Liver (tissue), 9 donors: ENCODE data around the gene PNCK. TPM values are rescaled to one million over a fixed set of nuclear protein-coding genes. Genes with fewer than 3 reads are reported as not detected.
"Not testable (repeated sequence)": the region's sequence is repeated elsewhere in the genome, so short reads cannot be mapped to it uniquely, and the experiment has no call there.

ENCODE experiments used
- DNase-seq: peaks from one replicate; pipeline ENCODE4 v3.0.0-alpha.2; 2017; ENCODE audit warnings: low spot score
- H3K27ac ChIP-seq, 2 donors: one replicate each; pipeline ENCODE4 v1.7.0; 2013; ENCODE audit warnings: inconsistent platforms in 2 of 2, low read length in 2 of 2, control low read depth in 1 of 2, low read depth in 1 of 2, mild to moderate bottlenecking in 1 of 2
- H3K27me3 ChIP-seq, 4 donors: one replicate each; pipeline versions ENCODE4 v1.6.1 to v1.7.0; 2013; ENCODE audit warnings: low read length in 3 of 4, inconsistent platforms in 1 of 4, mild to moderate bottlenecking in 1 of 4, moderate library complexity in 1 of 4; ENCODE audit not compliant: control insufficient read depth in 4 of 4, insufficient read depth in 4 of 4
- H3K36me3 ChIP-seq, 4 donors: one replicate each; pipeline versions ENCODE4 v1.6.1 to v1.7.0; 2013; ENCODE audit warnings: low read length in 3 of 4, mild to moderate bottlenecking in 3 of 4, low read depth in 1 of 4, moderate library complexity in 1 of 4; ENCODE audit not compliant: control insufficient read depth in 4 of 4, insufficient read depth in 3 of 4
- H3K4me1 ChIP-seq, 4 donors: one replicate each; pipeline versions ENCODE4 v1.6.1 to v1.7.0; 2013; ENCODE audit warnings: low read length in 3 of 4, mild to moderate bottlenecking in 3 of 4, moderate library complexity in 1 of 4; ENCODE audit not compliant: control insufficient read depth in 4 of 4, insufficient read depth in 4 of 4
- H3K4me3 ChIP-seq, 3 donors: one replicate each; pipeline versions ENCODE4 v1.6.1 to v1.7.0; 2013; ENCODE audit warnings: low read length in 3 of 3, control low read depth in 1 of 3, low read depth in 1 of 3, mild to moderate bottlenecking in 1 of 3
- H3K9ac ChIP-seq, 2 donors: one replicate each; pipeline ENCODE4 v1.7.0; 2013; ENCODE audit warnings: low read length in 2 of 2, mild to moderate bottlenecking in 2 of 2, moderate library complexity in 2 of 2, control low read depth in 1 of 2, low read depth in 1 of 2
- H3K9me3 ChIP-seq, 4 donors: one replicate each; pipeline versions ENCODE4 v1.6.1 to v1.7.0; 2013; ENCODE audit warnings: low read length in 3 of 4; ENCODE audit not compliant: control insufficient read depth in 4 of 4
- EGR1 ChIP-seq, 2 donors: IDR thresholded peaks; 2 replicates each; pipeline ENCODE4 v1.6.1; 2016 to 2018; ENCODE audit warnings: antibody characterized with exemption in 2 of 2, low read depth in 2 of 2
- FOXA1 ChIP-seq: IDR thresholded peaks from 2 replicates; pipeline ENCODE4 v1.6.1; 2016; ENCODE audit warnings: antibody characterized with exemption
- FOXA2 ChIP-seq: IDR thresholded peaks from 2 replicates; pipeline ENCODE4 v1.6.1; 2016; ENCODE audit warnings: antibody characterized with exemption
- GABPA ChIP-seq, 2 donors: IDR thresholded peaks in 1 of 2; conservative IDR thresholded peaks in 1 of 2; 2 replicates each; pipeline ENCODE4 v1.6.1; 2016; ENCODE audit warnings: antibody characterized with exemption in 2 of 2, mild to moderate bottlenecking in 1 of 2, moderate library complexity in 1 of 2
- HNF4A ChIP-seq, 2 donors: conservative IDR thresholded peaks; 2 replicates each; pipeline ENCODE4 v1.6.1; 2016; ENCODE audit warnings: antibody characterized with exemption in 2 of 2, mild to moderate bottlenecking in 2 of 2
- HNF4G ChIP-seq: IDR thresholded peaks from 2 replicates; pipeline ENCODE4 v1.6.1; 2016; ENCODE audit warnings: antibody characterized with exemption
- JUND ChIP-seq, 2 donors: IDR thresholded peaks; 2 replicates each; pipeline ENCODE4 v1.6.1; 2016; ENCODE audit warnings: antibody characterized with exemption in 2 of 2
- NR2F2 ChIP-seq: IDR thresholded peaks from 2 replicates; pipeline ENCODE4 v1.6.1; 2016; ENCODE audit warnings: antibody characterized with exemption
- RAD21 ChIP-seq, 2 donors: IDR thresholded peaks; 2 replicates each; pipeline ENCODE4 v1.6.1; 2016; ENCODE audit warnings: antibody characterized with exemption in 2 of 2, mild to moderate bottlenecking in 2 of 2
- RXRA ChIP-seq, 2 donors: IDR thresholded peaks; 2 replicates each; pipeline ENCODE4 v1.6.1; 2017 to 2018; ENCODE audit warnings: antibody characterized with exemption in 2 of 2, mild to moderate bottlenecking in 1 of 2
- SP1 ChIP-seq: IDR thresholded peaks from 2 replicates; pipeline ENCODE4 v1.6.1; 2018; ENCODE audit warnings: antibody characterized with exemption, mild to moderate bottlenecking
- TAF1 ChIP-seq: conservative IDR thresholded peaks from 2 replicates; pipeline ENCODE4 v1.6.1; 2016; ENCODE audit warnings: antibody characterized with exemption, mild to moderate bottlenecking
- WGBS: extraction: QIAGEN DNeasy Blood & Tissue Kit; methylation state at CpG from one replicate; pipeline ENCODE4 v1.1.7; 2013; 5-methylcytosine and 5-hydroxymethylcytosine counted together
- polyA plus RNA-seq, 2 donors: library from polyadenylated mRNA; stranded (reverse) in 1 of 2; unstranded in 1 of 2; fragments of 200-250 nt in 1 of 2; fragments of >200 nt in 1 of 2; fragmentation: Nextera tagmentation in 1 of 2; extraction: Ambion mirVana in 1 of 2; gene quantifications; one replicate each; pipeline versions ENCODE4 v1.2.1 to v1.2.3, GENCODE V29; 2013 to 2015
- total RNA-seq, 2 donors: library from RNA; depleted of rRNA; stranded (reverse); fragments of >200 nt; gene quantifications; one replicate each; pipeline ENCODE4 v1.2.3, GENCODE V29; 2014
- TF ChIP-seq, protein P1 (sequence below): fragments of 150-350 bp; IDR thresholded peaks from 2 replicates; pipeline ENCODE4 v1.5.1; 2017; ENCODE audit warnings: improper control_type of control experiment, low read depth, low read length; ENCODE audit not compliant: missing input control
- TF ChIP-seq, protein P2 (sequence below): IDR thresholded peaks from 2 replicates; pipeline ENCODE4 v1.6.1; 2016; ENCODE audit warnings: antibody characterized with exemption, mild to moderate bottlenecking
- TF ChIP-seq, protein P3 (sequence below): IDR thresholded peaks from 2 replicates; pipeline ENCODE4 v1.6.1; 2016; ENCODE audit warnings: antibody characterized with exemption
- TF ChIP-seq, protein P4 (sequence below): IDR thresholded peaks from 2 replicates; pipeline ENCODE4 v1.6.1; 2016; ENCODE audit warnings: antibody characterized with exemption
- TF ChIP-seq, protein P5 (sequence below): IDR thresholded peaks from 2 replicates; pipeline ENCODE4 v1.6.1; 2016; ENCODE audit warnings: antibody characterized with exemption
- donor health status: healthy.
- donor health status: healthy.
- donor health status: healthy.
- donor health status: healthy.
- donor health status: healthy.

The PNCK gene
- total and polyA plus RNA-seq, 4 donors: 0.02 to 0.17 TPM; not detected in 2

DNA sequence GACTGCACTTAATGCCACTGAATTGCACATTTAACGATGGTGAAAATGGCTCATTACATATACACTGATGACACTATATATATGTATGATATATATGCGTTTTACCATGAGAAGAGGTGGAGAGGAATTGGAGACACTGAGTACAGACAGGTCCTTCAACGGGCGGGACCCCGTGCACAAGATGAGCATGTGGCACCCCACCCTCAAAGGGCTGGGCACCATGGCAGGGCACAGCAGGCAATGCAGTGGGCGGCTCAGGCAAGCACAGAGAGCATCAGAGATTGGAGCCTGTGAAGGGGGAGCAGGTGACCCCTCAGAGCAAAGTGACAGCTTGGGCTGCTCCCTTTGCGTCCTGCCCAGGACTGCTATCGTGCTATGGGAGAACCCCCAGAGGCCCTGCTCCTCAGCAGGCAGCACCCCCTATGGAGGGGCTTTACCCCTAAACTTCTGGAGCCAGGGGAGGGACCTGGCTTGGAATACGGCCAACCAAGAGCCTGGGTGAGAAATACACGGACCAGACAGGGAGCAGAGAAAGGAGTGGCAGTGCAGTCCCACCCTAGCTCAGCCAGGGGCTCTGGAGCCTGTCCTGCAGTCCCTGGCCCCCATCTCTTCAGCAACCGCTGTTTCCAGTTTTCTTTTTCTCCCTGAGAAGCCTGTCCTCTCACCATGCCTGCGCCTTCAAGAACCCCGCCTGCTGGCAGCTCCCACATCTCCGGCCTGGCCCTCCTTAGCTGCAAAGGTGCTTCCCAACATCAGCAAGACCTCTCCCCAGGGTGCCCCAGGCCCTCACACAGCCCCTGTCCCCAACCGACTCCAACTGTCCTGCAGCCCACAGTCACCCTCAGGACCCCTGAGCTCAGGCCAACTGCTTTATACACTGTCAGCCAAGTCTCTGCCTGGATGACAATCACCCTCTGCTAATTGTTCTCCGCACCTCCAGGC, 24.6 kb upstream of the PNCK start:
- TF ChIP-seq RXRA (IDR thresholded peaks at IDR 0.05) (no peak), HNF4G (no peak), JUND (IDR thresholded peaks at IDR 0.05) (no peak), RAD21 (IDR thresholded peaks at IDR 0.05) (no peak), GABPA (IDR thresholded peaks at IDR 0.05 in 1 of 2, conservative IDR thresholded peaks at IDR 0.05 in 1 of 2) (no peak), HNF4A (conservative IDR thresholded peaks at IDR 0.05) (no peak), FOXA2 (no peak), EGR1 (IDR thresholded peaks at IDR 0.05; ENCODE audit: low read depth in 2 of 2) (no peak), FOXA1 (no peak), SP1 (no peak), TAF1 (no peak), NR2F2 (no peak)
- TF ChIP-seq, protein P1, sequence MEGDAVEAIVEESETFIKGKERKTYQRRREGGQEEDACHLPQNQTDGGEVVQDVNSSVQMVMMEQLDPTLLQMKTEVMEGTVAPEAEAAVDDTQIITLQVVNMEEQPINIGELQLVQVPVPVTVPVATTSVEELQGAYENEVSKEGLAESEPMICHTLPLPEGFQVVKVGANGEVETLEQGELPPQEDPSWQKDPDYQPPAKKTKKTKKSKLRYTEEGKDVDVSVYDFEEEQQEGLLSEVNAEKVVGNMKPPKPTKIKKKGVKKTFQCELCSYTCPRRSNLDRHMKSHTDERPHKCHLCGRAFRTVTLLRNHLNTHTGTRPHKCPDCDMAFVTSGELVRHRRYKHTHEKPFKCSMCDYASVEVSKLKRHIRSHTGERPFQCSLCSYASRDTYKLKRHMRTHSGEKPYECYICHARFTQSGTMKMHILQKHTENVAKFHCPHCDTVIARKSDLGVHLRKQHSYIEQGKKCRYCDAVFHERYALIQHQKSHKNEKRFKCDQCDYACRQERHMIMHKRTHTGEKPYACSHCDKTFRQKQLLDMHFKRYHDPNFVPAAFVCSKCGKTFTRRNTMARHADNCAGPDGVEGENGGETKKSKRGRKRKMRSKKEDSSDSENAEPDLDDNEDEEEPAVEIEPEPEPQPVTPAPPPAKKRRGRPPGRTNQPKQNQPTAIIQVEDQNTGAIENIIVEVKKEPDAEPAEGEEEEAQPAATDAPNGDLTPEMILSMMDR: no peak
- TF ChIP-seq, protein P2, sequence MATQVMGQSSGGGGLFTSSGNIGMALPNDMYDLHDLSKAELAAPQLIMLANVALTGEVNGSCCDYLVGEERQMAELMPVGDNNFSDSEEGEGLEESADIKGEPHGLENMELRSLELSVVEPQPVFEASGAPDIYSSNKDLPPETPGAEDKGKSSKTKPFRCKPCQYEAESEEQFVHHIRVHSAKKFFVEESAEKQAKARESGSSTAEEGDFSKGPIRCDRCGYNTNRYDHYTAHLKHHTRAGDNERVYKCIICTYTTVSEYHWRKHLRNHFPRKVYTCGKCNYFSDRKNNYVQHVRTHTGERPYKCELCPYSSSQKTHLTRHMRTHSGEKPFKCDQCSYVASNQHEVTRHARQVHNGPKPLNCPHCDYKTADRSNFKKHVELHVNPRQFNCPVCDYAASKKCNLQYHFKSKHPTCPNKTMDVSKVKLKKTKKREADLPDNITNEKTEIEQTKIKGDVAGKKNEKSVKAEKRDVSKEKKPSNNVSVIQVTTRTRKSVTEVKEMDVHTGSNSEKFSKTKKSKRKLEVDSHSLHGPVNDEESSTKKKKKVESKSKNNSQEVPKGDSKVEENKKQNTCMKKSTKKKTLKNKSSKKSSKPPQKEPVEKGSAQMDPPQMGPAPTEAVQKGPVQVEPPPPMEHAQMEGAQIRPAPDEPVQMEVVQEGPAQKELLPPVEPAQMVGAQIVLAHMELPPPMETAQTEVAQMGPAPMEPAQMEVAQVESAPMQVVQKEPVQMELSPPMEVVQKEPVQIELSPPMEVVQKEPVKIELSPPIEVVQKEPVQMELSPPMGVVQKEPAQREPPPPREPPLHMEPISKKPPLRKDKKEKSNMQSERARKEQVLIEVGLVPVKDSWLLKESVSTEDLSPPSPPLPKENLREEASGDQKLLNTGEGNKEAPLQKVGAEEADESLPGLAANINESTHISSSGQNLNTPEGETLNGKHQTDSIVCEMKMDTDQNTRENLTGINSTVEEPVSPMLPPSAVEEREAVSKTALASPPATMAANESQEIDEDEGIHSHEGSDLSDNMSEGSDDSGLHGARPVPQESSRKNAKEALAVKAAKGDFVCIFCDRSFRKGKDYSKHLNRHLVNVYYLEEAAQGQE: no peak
- TF ChIP-seq, protein P3, sequence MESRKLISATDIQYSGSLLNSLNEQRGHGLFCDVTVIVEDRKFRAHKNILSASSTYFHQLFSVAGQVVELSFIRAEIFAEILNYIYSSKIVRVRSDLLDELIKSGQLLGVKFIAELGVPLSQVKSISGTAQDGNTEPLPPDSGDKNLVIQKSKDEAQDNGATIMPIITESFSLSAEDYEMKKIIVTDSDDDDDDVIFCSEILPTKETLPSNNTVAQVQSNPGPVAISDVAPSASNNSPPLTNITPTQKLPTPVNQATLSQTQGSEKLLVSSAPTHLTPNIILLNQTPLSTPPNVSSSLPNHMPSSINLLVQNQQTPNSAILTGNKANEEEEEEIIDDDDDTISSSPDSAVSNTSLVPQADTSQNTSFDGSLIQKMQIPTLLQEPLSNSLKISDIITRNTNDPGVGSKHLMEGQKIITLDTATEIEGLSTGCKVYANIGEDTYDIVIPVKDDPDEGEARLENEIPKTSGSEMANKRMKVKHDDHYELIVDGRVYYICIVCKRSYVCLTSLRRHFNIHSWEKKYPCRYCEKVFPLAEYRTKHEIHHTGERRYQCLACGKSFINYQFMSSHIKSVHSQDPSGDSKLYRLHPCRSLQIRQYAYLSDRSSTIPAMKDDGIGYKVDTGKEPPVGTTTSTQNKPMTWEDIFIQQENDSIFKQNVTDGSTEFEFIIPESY: no peak
- TF ChIP-seq, protein P4, sequence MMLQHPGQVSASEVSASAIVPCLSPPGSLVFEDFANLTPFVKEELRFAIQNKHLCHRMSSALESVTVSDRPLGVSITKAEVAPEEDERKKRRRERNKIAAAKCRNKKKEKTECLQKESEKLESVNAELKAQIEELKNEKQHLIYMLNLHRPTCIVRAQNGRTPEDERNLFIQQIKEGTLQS: no peak
- TF ChIP-seq, protein P5, sequence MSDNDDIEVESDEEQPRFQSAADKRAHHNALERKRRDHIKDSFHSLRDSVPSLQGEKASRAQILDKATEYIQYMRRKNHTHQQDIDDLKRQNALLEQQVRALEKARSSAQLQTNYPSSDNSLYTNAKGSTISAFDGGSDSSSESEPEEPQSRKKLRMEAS: no peak
- H3K36me3 ChIP-seq: peaks cover 0 to 18% (median 2%) of the 10 kb centered on the region in 4 donors

DNA sequence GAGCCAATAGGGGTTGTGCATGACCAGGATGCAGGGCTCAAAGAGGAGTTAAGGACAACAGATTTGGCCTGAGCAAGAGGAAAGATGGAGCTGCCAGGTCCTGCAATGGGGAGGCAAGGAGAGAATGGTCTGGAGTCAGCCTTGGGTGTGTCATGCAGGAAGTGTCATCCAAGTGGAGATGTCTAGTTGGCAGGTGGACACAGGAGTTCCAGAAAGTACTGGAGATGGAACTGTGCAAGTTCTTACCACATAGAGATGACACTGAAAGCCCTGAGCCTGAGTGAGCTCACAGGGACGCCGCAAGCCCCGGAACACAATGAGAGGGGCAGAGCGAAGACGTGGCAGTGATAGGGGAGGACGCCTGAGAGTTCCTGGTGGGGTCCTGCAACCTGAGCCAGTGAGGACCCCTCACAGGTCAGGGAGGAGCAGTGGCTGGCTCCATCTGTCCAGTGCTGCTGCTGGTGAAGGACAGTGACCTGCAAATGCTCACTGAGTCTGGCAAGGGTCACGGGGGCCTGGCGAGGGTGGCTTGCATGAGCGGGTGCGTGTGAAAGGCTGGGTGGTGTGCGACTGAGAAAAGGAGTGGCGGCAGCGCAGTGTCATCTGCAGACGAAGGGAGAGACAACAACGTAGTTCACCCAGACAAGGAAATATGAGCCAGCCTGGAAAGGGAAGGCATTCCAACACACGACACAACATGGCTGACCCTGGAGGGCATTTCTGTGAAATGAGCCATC, 23.5 kb upstream of the PNCK start:
- not testable (repeated sequence) for H3K9ac ChIP-seq, H3K4me3 ChIP-seq, H3K9me3 ChIP-seq, H3K4me1 ChIP-seq, H3K27ac ChIP-seq, H3K27me3 ChIP-seq, DNase-seq
- H3K36me3 ChIP-seq: peaks cover 0 to 12% (median under 1%) of the 10 kb centered on the region in 4 donors
- WGBS: 96% methylated on average over 16 of the region's 16 CpGs

More for the DNA sequence above, 24.6 kb upstream of the PNCK start:
- no peak overlapping the region for H3K4me3 ChIP-seq
- no peak overlapping the region for H3K9ac ChIP-seq
- H3K27me3 ChIP-seq: no peaks in the 10 kb centered on the region
- H3K4me1 ChIP-seq: no peaks in the 10 kb centered on the region
- DNase-seq: no peak
- no peaks in the 10 kb centered on the region for H3K9me3 ChIP-seq
- no peak overlapping the region for H3K27ac ChIP-seq
- WGBS: 93% methylated on average over 14 of the region's 16 CpGs

DNA sequence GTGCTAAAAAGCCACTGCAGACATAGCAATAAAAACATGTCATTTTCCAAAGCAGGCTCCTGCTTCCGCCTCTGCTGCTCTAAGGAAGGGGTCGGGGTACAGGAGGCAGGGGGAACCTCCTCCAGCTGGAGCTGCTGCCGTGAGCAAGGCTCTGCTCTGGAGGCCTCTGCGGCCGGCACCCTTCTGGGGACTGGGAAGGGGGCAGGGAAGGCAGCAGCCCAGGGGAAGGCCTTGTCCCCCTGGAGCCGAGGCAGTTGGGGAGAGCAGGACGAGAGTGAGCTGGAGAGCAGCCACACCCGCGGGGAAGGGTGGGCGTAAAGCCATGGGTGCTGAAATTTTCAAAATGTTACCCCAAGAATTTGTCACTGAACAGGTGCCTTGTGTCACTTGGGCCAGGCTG, 22.9 kb upstream of the PNCK start:
- 93% methylated on average over 10 of the region's 10 CpGs for WGBS
- H3K27me3 ChIP-seq, H3K4me3 ChIP-seq, H3K9me3 ChIP-seq, H3K27ac ChIP-seq, H3K36me3 ChIP-seq, H3K4me1 ChIP-seq, H3K9ac ChIP-seq, DNase-seq: not testable (repeated sequence)
